Effector CD8-positive, alpha-beta T cell (primary cell): ENCODE data around the gene FKRP.
"Not testable (repeated sequence)": the region's sequence is repeated elsewhere in the genome, so short reads cannot be mapped to it uniquely, and the experiment has no call there.

Experiments used
- DNase-seq: peaks from one replicate; lab custom pipeline; 2025; lab: John Stamatoyannopoulos, UW

The FKRP gene

DNA sequence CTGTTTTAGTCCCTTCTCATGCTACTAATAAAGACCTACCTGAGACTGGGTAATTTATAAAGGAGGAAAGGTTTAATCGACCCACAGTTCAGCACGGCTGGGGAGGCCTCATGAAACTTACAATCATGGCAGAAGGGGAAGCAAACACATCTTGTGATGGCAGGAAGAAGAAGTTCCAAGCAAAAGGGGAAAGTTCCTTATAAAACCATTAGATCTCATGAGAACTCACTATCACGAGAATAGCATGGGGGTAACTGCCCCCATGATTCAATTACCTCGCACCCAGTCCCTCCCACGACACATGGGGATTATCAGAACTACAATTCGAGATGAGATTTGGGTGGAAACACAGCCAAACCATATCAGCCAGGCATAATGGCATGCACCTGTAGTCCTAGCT, 13.3 kb downstream of the FKRP start:
- no peak for DNase-seq

DNA sequence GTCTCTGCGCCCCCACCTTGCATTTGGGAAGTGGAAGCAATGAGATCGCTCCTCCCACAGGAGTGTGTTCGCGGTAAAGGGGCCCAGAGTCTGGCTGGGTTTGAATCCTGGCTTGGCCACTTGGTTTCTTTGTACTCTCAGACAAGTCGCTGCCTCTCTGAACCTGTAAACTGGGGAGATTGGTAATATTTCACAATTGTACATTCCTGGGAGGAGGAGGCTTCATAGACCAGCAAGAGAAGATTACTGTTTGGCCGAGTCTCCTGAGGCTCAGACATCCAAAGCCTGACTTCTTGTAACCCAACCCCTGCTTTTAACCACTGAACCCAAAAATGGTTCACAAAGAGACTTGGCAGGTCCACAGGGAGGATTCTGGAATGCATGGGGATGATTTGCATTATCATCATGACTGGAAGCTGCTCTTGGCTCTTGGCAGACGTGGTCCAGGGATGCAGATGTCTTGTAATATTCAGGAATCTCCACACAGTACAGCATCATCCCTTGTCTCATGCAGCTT, 14.0 kb downstream of the FKRP start:
- DNase-seq, result no peak

GRCh38 chr19:46760363-46760762, 14.5 kb downstream of the FKRP start:
- DNase-seq, result no peak

DNA sequence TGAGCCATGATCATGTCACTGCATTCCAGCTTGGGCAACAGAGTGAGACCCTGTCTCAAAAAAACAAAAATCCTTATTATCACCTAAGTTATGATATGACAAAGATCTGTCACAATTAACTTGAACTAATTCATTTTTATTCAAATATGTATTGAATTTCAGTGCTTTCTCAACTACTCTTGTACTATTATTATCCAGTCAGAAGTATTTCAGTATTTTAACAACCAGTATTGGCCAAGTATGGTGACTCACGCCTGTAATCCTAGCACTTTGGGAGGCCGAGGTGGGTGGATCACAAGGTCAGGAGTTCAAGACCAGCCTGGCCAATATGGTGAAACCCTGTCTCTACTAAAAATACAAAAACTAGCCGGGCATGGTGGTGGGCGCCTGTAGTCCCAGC, 15.0 kb downstream of the FKRP start:
- not testable (repeated sequence) for DNase-seq

DNA sequence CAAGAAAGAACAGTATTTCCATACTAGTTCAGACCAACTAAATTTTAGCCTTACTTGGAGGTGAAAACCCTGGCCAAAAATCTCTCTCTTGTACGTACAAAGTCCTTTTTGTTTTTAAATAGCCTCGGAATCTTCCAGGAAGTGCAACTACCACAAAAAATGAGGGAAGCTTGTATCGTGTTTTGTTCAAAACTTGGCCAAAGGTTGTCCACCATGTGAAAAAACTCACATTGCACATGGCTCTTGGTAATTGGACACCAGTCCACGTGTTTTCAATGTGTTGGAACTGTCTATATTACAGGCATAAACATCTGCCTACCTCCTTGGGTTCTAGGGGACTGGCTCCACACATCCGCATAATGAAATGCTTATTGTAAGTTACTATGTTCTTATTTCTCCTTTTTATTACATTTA, 15.6 kb downstream of the FKRP start:
- DNase-seq, result no peak

- DNase-seq, result no peak
Measured at GRCh38 chr19:46762245-46762890, 16.5 kb downstream of the FKRP start.

- DNase-seq, result no peak
Measured at GRCh38 chr19:46764817-46765291, 19.0 kb downstream of the FKRP start.

GRCh38 chr19:46766569-46767317, 20.9 kb downstream of the FKRP start:
- peak; percentile 38 for DNase-seq

DNA sequence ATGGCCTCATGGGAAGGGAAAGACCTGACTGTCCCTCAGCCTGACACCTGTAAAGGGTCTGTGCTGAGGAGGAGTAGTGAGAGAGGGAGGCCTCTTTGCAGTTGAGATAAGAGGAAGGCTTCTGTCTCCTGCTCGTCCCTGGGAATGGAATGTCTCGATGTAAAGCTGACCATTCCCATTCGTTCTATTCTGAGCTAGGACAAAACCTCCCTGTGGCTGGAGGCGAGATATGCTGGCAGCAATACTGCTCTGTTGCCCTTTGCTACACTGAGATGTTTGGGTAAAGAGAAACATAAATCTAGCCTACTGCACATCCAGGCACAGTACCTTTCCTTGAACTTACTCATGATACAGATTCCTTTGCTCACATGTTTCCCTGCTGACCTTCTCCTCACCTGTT, 22.9 kb downstream of the FKRP start:
- not testable (repeated sequence) for DNase-seq

- DNase-seq, result no peak
Measured at GRCh38 chr19:46772170-46773017, 26.5 kb downstream of the FKRP start.

DNA sequence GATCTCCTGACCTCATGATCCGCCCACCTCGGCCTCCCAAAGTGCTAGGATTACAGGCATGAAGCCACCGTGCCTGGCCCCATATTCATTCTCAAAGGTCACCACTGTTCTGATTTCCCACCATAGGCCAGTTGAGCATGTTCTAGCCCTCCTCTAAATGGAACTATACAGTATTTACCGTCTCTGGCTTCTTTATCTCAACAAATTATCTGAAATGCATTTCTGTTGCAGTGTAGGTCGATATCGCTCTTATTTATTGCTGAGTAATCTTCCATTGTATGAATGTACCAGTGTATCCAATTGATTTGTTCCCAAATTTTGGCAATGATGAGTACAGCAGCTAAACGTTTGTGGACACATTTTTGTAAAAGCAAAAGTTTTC, 27.2 kb downstream of the FKRP start:
- DNase-seq, result no peak

DNA sequence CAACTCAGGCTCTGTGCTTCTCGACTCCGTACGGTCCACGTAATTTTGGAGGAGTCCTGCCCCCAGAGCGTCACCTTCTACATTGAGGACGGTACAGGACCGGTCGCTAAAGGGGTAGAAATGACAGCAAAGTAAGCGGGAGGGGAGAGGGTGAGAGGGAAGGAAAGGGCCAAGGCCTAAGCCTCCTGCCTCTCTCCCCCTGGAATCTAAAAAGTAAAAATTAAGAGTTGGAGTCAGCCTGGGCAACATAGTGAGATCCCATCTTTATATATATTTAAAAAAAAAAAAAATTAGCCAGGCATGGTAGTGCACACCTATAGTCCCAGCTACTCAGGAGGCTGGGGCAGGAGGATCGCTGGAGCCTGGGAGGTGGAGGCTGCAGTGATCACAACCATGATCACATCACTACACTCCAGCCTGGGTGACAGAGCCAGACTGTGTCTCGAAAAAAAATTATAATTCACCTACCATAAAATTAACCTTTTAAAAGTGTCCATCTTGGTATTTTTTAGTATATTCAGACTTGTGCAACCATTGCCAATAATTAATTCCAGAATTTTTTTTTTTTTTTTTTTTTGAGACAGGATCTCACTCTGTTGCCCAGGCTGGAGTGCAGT, 29.9 kb downstream of the FKRP start:
- no peak for DNase-seq

- no peak for DNase-seq
Measured at GRCh38 chr19:46776927-46777911, 31.4 kb downstream of the FKRP start.

GRCh38 chr19:46777956-46778645, 32.2 kb downstream of the FKRP start:
- not testable (repeated sequence) for DNase-seq

DNA sequence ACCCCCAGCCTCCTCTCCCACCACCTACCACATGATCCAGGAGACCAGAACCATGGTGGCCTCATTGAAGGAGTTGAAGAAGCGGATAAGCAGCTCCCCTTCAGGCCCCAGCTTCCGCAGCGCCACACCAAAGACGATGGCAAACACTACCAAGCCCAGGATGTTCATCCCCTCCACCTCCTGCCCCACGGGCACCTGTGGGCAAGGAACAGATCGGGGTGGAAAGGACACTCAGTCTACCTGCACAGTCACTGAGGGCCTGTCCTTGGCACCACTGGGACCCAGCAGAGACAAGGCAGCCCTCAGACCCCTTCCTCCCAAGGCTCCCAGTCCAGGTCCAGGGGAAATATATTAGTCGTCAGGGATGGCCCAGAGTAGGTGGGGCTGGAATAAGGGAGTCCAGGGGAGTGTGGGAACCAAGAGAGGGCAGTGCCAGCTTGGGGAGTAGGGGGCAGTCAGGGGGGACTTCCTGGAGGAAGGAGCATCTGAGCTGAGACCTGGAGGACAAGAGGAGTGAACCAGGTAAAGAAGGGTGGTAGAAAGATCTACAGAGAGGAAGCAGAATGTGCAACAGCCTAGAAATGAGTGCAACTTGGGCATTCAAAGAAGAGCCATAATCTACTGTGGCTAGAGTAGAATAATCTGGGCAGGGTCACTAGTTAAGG, 36.6 kb downstream of the FKRP start:
- no peak for DNase-seq

DNA sequence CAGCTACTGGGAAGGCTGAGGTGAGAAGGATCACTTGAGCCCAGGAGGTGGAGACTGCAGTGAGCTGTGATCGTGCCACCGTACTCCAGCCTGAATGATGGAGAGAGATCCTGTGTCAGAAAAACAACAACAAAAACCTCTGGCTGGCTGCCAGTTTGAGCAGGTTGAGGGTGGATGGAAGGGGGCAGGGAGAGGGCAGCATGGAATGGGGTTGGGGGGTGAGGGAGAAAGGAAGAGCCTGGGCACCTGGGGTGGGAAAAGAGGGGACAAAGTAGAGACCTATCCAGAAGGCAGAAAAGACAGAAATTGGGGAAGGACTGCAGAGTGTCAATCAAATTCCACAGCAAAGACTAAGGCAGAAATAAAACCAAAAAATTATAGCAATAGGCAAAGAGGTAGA, 37.8 kb downstream of the FKRP start:
- no peak for DNase-seq

DNA sequence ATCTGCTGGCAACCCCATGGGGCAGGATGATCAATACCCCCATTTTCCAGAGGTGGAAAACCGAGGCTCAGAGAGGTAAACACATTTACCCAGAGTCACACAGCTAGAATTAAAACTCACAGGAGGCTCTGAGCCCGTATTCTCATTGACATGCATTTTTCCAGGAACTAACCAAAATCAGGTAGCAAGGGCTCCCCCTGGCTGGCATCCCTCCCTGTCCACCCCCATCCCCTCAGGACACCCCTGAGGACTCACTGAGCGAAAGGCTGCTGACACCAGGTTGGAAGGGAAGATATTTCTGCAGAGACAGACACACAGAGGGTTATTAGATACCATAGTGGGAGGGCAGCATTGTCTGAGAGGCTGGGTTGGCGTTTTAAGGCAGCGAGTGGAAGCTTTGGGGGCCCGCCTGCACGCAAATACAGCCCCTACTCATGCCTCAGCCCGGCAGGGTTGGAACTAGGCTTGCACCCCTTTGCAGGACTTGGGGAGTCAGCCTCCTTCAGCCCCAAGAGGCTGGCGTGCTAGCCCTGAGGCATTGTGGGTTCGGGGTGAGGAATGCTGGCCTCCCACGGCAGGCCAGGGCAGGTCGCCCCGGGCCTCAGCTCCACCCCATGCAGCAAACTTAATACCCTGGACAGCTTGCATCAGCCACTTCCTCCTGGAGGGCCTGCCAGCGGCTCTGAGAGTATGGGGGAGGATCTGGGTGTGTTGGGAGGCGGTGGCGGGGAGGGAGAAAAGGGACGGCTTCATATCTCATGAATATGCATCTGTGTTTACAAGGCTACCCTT, 38.6 kb downstream of the FKRP start:
- no peak for DNase-seq

DNA sequence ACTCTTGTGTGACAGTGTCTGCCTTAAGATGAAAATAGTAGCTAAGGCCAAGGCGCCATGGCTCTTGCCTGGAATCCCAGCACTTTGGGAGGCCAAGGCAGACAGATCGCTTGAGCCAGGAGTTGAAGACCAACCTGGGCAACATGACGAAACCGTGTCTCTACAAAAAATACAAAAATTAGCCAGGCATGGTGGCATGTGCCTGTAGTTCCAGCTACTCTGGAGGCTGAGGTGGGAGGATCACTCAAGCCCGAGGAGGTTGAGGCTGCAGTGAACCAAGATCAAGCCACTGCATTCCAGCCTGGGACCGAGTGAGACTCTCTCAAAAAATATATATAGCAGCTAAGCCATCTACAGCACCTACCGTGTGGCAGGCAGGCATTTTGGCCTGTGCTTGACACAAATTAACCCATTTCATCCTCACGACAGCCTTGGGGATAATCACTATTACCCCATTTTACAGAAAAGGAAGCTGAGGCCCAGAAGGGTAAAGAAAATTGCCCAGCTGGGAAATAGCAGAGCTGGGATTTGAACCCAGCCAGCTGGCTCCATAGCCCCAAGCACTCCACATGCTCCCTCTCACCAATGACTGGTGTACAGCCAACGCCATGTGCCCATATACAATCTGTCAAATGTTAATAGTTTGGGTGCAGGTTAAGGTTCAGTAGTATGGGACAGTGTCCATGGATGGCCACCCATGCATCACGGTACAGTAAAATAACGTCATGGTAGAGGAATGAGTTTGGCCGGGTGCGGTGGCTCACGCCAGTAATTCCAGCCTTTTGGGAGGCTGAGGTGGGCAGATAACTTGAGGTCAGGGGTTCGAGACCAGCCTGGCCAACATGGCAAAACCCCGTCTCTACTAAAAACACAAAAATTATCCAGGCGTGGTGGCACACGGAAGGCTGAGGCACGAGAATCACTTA, 39.5 kb downstream of the FKRP start:
- no peak for DNase-seq
